Omental fat pad (tissue), 4 donors: Measurements from ENCODE around the gene SPEN. TPM values are rescaled to one million over a fixed set of nuclear protein-coding genes. Genes with fewer than 3 reads are reported as not detected.
"Not testable (repeated sequence)": the region's sequence is repeated elsewhere in the genome, so short reads cannot be mapped to it uniquely, and the experiment has no call there.

Experiments
- ATAC-seq: fragments of 150-250 bp; one replicate; pipeline ENCODE4 v1.9.1; 2016; ENCODE audit warnings: mild to moderate bottlenecking, moderate library complexity; ENCODE audit not compliant: low FRiP score
- DNase-seq: peaks from one replicate; pipeline ENCODE4 v3.0.0-alpha.2; 2019; ENCODE audit warnings: low spot score
- total RNA-seq, 4 donors: library from RNA; depleted of rRNA; stranded (reverse); fragments of >200 nt; gene quantifications; one replicate each; pipeline ENCODE4 v1.1.0, GENCODE V29; 2016
- TF ChIP-seq, protein P1 (sequence below), 3 donors: fragments of 450-650 bp; IDR thresholded peaks; one replicate each; pipeline ENCODE4 v1.5.1; 2016 to 2017; ENCODE audit warnings: antibody characterized with exemption in 3 of 3, mild to moderate bottlenecking in 3 of 3, moderate library complexity in 2 of 3

The SPEN gene
- total RNA-seq, 4 donors from 2014 or later: 33.4 to 64.0 (median 51.5) TPM

DNA sequence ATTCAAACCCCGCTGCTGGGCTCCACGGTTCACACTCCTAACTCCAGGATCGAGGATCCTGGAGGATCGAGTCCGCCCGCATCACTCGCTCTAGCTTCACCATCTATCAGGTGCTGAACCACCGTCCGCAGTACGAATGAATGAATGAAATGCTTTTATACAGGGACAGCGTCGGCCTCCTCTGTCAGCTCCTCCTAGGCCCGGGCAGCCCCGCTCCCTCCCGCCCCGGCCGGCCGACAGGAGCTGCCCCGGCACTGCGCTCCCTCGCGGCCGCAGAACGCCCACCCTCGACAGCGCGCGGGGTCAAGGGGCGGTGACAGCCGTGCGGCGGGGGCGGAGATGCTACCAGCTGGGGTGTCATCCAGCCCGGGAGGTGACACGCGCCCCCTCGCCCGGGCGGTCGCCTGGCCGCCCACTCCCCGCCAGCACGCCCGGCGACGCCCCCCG is 127.9 kb downstream of the SPEN start:
- no peak for DNase-seq
- TF ChIP-seq, protein P1, sequence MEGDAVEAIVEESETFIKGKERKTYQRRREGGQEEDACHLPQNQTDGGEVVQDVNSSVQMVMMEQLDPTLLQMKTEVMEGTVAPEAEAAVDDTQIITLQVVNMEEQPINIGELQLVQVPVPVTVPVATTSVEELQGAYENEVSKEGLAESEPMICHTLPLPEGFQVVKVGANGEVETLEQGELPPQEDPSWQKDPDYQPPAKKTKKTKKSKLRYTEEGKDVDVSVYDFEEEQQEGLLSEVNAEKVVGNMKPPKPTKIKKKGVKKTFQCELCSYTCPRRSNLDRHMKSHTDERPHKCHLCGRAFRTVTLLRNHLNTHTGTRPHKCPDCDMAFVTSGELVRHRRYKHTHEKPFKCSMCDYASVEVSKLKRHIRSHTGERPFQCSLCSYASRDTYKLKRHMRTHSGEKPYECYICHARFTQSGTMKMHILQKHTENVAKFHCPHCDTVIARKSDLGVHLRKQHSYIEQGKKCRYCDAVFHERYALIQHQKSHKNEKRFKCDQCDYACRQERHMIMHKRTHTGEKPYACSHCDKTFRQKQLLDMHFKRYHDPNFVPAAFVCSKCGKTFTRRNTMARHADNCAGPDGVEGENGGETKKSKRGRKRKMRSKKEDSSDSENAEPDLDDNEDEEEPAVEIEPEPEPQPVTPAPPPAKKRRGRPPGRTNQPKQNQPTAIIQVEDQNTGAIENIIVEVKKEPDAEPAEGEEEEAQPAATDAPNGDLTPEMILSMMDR (IDR thresholded peaks at IDR 0.05): no peak
- peak; percentile 86 for ATAC-seq

DNA sequence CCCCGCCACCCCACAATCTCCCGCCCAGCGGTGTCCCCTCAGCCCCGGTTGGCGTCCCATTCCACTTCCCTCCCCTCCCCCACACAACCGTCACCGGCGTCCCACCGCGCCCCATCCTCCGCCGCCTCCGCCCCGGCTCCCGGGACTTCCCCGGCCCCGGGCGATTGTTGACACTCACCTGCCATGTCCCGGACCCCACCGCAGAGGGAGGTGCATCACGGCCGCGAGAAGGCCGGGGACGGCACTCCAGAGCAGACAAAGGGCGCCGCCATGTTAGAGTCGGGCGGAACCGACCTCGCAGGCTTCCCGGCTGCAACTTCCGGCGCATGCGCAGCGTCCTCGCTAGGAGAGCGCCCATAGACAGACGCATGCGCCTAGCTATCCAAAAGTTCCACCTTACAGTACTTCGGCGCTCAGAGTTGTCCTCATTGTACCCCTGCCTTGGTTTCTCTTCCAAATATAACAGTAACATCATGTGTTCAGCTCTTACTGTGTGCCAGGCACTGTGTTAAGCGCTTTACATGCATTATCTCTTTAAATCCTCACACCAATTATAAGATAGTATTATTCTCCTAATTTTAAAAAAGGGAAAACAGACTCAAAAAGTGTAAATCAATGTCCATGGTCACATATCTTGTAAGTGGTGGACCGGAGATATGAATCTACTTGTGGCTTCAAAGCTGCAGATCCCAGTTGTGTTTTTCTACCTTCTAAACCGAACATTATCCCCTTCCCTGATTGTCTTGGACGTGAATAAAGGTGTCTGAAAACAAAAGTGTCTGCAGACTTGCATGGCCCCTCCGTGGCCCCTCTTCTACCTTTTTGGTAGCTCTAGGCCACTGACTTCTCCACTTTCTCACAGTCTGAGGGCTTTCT is 128.5 kb downstream of the SPEN start, which contains the start of gene ZBTB17:
TSS of gene ZBTB17 (minus strand) at position 297 of the 876 bp plus-strand sequence. CDS start 27,606 bp downstream, outside the sequence.
- ATAC-seq: peak; percentile 95
- peak; percentile 87 for DNase-seq
- TF ChIP-seq, protein P1 (IDR thresholded peaks at IDR 0.05): no peak

DNA sequence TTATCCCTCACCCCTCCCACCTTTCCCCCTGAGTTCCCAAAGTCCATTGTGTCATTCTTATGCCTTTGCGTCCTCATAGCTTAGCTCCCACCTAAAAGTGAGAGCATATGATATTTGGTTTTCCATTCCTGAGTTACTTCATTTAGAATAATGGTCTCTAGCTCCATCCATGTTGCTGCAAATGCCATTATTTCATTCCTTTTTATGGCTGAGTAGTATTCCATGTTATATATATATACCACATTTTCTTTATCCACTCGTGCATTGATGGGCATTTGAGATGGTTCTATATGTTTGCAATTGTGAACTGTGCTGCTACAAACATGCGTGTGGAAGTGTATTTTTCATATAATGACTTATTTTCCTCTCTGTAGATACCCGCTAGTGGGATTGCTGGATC is 130.4 kb downstream of the SPEN start:
- ATAC-seq: not testable (repeated sequence)

DNA sequence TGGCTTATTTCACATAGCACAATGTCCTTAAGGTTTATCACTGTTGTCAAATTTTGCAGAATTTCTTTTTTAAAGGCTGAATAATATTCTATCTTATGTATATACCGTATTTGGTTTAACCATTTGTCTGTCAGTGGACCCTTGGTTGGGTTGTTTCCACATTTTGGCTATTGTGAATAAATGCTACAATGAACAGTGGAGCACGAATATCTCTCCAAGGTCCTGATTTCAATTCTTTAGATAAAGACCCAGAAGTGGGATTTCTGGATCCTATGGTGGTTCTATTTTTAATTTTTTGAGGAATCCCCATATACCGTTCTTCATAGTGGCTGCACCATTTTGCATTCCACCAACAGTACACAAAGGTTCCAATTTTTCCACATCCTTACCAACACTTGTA is 134.2 kb downstream of the SPEN start:
- ATAC-seq: no peak
- DNase-seq: no peak
- TF ChIP-seq, protein P1 (IDR thresholded peaks at IDR 0.05): no peak

More for the DNA sequence above, 130.4 kb downstream of the SPEN start:
- DNase-seq: not testable (repeated sequence)

DNA sequence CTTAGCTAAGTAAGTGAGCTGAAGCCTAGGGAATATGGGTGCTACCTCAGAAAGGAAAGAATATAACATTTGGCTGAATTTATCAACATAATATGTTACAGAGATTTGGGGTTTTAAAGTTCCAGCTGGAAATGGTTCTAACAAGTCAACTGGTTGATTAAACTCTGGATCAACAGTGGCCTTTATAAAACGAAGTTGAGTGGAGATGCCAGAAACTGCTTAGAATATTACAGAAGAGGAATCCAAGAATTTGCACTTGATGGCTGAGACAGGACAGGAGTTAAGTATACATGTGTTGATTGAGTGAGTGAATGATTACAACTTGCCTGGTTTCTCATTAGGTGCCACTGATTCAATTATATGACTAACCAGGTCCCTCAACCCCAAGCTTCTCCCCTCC is 135.8 kb downstream of the SPEN start:
- ATAC-seq (no peak), DNase-seq (no peak)

DNA sequence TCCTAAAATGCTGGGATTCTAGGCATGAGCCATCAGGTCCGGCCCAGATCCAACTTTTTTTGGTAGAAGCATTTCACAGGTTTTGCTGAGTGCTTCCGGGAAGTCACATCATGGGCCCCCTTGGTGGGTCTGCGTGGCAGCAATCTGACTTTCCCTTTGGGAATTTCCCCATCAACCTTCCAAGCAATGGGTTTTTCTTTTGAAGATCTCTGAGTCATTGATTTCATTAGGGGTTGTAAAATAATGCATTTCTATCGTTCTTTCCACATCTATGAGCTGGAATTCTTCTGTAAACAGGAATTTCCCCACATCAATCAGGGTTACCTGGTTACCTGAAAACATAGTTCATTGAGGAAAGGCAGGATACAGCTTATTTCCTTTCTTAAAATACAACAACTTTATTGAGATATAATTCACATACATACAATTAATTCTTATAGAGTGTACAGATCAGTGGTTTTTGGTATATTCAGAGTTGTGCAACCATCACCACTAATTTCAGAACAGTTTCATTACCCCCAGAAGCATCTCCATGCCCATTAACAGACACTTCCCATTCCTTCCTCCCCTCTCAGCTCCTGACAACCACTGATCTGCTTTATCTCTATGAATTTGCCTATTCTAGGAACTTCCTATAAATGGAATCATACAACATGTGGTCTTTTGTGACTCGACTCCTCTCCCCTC is 138.2 kb downstream of the SPEN start:
- ATAC-seq: peak; percentile 67
- no peak for DNase-seq
- TF ChIP-seq, protein P1 (IDR thresholded peaks at IDR 0.05): no peak

More for the DNA sequence above, 135.8 kb downstream of the SPEN start:
- TF ChIP-seq, protein P1 (IDR thresholded peaks at IDR 0.05): no peak
